HG03442 (cell line): ENCODE results near the gene APOA4.

ENCODE experiments used
- ATAC-seq: cut with Tn5 transposase; IDR thresholded peaks from one replicate; pipeline ENCODE4 v1.9.1; 2021; ENCODE audit warnings: mild to moderate bottlenecking, moderate library complexity; ENCODE audit not compliant: unreplicated experiment

The APOA4 gene

DNA sequence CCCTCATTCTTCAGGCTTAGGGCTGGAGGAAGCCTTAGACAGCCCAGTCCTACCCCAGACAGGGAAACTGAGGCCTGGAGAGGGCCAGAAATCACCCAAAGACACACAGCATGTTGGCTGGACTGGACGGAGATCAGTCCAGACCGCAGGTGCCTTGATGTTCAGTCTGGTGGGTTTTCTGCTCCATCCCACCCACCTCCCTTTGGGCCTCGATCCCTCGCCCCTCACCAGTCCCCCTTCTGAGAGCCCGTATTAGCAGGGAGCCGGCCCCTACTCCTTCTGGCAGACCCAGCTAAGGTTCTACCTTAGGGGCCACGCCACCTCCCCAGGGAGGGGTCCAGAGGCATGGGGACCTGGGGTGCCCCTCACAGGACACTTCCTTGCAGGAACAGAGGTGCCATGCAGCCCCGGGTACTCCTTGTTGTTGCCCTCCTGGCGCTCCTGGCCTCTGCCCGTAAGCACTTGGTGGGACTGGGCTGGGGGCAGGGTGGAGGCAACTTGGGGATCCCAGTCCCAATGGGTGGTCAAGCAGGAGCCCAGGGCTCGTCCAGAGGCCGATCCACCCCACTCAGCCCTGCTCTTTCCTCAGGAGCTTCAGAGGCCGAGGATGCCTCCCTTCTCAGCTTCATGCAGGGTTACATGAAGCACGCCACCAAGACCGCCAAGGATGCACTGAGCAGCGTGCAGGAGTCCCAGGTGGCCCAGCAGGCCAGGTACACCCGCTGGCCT is 7.2 kb upstream of the APOA4 start:
- no peak for ATAC-seq

DNA sequence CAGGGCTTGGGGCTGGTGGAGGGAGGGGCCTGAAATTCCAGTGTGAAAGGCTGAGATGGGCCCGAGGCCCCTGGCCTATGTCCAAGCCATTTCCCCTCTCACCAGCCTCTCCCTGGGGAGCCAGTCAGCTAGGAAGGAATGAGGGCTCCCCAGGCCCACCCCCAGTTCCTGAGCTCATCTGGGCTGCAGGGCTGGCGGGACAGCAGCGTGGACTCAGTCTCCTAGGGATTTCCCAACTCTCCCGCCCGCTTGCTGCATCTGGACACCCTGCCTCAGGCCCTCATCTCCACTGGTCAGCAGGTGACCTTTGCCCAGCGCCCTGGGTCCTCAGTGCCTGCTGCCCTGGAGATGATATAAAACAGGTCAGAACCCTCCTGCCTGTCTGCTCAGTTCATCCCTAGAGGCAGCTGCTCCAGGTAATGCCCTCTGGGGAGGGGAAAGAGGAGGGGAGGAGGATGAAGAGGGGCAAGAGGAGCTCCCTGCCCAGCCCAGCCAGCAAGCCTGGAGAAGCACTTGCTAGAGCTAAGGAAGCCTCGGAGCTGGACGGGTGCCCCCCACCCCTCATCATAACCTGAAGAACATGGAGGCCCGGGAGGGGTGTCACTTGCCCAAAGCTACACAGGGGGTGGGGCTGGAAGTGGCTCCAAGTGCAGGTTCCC is 6.5 kb upstream of the APOA4 start, which contains the start of gene APOC3:
TSS of gene APOC3 (plus strand) at position 383 of the 659 bp plus-strand sequence. CDS start 676 bp downstream, outside the sequence.
- no peak for ATAC-seq

DNA sequence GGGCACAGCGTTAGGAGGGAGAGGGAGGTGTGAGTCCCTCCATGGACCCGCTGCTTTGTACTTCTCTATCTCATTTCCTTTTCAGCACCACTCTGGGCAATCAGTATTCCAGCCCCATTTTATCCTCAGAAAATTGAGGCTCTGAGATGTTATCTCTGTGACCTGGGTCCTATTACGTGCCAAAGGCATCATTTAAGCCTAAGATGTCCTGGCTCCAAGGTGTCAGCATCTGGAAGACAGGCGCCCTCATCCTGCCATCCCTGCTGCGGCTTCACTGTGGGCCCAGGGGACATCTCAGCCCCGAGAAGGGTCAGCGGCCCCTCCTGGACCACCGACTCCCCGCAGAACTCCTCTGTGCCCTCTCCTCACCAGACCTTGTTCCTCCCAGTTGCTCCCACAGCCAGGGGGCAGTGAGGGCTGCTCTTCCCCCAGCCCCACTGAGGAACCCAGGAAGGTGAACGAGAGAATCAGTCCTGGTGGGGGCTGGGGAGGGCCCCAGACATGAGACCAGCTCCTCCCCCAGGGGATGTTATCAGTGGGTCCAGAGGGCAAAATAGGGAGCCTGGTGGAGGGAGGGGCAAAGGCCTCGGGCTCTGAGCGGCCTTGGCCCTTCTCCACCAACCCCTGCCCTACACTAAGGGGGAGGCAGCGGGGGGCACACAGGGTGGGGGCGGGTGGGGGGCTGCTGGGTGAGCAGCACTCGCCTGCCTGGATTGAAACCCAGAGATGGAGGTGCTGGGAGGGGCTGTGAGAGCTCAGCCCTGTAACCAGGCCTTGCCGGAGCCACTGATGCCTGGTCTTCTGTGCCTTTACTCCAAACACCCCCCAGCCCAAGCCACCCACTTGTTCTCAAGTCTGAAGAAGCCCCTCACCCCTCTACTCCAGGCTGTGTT is 5.8 kb upstream of the APOA4 start:
- ATAC-seq, result no peak

DNA sequence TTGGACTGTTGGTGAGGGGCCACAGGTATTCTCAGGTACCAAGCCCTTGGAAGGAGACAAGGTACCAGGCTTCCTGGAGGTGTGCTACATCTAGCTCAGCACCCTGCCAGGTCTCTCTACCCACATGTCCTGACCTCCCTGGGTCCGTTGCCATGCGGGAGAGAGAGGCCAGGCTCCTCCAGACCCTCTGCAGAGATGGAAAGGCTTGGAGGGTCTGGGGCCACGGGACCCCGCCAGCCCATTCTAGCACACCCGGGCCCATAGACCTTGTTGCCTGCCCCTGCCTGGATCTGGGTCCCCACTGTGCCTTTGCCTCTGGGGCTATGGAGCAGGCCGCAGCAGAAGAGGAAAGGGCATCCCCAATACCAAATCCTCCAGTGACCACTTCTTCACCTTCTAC is 4.4 kb upstream of the APOA4 start:
- no peak for ATAC-seq

DNA sequence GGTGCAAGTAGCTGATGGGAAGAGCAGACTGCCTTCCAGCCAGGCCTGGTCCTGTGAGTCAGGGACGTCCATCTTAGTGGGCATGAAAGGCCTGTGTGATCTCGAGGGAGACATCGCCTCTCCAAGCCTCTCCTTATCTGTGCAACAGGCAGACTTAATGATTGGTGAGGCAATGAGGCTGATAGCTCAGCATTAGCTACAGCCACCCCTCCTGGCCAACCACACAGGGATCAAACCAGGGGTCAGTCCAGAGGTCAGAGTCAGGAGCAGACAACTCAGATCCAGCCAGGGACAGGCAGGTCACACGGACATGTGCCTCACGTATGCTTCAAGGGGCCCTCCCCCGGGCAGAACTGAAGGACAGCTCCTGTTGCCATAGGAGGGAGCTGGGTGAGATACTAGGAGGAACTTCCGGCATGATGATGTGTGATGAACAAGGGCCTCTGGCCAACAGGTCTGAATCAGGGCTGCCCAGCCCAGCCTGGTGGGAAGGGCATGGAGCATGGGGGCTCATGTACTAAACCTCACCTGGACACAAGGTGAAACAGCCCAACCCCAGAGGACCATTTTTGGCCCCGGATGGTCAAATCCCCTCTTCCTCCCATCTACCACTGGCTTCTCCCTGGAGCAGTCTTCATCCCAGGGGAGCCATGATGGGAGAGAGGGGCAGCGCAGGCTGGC is 3.8 kb upstream of the APOA4 start:
- no peak for ATAC-seq

DNA sequence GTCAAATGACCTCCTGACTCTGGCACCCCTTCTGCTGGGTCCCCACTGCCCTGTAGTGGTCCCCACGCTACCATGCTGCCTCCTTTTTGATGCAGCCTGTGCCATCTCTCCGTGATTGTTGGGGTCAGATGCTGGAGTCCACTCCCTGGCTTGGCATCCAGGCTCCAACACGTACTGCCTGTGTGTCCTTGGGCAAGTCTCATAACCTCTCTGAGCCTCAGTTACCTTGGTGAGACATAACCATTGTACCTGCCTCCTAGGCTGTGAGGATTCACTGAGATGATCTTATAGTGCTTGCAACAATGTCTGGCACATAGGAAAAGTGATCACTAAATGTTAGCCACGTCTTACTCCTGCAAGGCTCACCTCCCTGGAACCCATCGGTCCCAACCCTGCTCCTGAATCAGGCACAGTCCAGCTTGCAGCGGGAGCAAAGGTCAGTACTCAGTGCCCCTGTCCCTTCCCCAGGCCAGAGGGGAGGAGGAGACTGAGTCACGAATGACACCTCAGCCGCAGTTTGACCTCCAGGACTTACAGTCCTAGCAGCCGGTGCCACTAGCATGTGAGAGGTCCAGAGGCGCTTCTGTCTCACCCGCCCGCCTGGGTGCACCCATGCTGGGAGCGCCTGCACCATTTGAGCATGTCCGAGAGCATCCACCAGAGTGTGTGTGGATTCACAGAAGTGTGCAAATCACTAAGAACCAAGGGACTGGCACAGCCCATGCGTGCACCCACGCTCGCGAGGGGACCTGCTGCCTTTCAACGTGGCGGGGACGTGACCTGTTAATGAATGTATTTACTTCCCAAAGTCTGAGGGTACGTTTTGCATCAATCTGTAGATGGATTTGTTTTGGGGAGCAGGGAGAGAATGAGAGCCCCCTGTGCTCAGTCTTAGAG is 3.0 kb upstream of the APOA4 start:
- no peak for ATAC-seq

DNA sequence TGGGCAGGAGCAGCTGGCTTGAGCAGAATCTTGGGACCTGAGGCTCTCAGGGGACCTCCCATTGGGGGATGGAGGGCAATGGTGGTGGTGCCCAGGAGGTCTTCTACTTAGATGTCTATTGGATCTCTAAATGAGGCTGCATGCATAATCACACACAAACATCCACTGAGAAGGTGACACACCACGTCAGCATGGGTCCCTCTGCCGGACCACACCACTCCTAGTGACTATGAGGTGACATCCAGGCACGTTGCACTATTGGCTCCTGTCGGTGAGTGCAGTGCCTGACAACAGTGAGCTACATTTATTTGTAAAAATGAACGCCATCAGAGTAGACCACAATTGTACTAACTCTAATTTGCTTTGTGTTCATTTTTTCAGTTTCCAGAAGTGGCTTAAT is 2.3 kb upstream of the APOA4 start:
- ATAC-seq, result no peak

DNA sequence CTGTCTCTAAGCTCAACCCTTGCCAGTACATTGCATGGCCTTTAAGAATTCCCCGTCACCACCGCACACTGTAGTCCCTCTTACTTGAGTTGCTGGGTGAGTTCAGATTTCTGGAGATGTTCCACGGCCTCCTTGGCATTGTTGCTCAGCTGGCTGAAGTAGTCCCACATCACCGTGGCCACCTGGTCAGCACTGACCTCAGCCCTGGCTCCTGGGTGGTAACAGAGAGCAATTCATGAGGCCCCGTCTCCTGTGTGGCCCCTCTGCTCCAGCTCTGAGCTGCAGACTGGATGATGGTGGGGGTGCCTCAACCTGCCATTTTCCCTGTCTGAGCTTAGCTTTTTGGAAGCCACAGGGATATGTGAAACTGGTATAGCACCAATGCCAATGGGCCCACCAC is 529 bp downstream of the APOA4 start:
- ATAC-seq, result no peak

DNA sequence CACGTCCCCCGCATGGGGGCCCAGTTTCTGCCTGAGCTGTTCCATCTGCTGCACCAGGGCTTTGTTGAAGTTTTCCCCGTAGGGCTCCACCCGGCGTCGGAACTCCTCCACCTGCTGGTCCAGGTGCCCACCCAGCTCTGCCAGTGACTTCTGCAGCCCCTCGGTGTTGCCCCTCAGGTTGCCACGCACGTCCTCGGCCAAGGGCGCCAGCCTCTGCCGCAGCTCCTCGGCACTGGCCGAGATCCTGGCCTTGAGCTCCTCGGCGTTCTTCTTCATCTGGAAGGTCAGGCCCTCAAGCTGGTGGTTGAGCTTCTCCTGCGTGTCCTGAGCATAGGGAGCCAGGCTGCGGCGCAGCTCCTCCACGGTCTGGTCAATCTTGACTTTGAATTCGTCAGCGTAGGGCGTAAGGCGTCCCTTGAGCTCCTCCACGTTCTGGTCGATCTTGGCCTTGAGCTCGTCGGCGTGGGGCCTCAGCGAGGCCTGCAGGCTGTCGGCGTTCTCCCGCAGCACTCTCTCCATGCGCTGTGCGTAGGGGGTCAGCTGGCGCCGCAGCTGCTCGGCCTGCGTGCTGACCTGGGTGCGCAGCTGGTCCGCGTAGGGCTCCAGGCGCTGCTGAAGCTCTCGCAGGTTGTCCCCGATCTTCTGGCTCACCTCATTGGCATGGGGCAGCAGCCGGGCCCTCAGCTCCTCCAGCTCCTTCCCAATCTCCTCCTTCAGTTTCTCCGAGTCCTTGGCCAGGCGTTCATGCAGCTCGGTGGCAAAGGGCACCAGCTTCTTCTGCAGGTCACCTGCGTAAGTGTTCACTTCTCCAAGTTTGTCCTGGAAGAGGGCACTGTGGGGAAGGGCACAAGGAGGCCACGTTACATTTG is 1.8 kb downstream of the APOA4 start:
- ATAC-seq, result no peak

DNA sequence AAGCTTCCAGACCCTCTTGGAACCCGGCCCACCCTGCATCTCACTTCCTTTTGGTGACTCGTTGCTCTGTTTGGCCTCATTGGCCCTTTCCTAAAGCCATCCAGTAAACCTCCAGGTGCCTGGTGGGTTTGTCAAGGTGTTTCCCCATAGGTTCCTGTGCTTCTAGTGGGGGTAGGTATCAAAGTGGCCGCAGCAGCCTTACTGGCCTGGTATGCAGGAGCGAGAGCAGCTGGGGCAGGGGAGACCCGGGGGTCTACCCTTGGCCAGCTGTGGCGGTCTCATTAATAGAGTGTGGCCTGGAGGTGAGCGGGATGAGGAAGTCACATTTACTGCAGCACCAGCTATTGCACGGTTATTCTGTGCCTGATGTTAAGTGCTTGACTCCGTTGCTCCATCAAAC is 4.1 kb downstream of the APOA4 start:
- no peak for ATAC-seq

DNA sequence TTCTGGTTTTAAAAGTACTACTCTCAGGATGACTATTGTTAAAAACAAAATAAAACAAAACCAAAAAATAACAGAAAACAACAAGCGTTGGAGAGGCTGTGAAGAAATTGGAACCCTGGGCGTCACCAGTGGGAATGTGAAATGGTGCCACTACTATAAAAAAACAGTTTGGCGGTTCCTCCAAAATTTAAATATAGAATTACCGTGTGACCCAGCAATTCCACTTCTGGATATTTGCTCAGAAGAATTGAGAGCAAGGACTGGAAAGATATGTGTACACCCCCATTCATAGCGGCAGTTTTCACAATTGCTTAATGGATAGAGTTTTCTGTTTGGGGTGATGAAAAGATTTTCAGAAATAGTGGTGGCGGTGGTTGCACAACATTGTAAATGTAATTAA is 8.6 kb downstream of the APOA4 start:
- no peak for ATAC-seq

DNA sequence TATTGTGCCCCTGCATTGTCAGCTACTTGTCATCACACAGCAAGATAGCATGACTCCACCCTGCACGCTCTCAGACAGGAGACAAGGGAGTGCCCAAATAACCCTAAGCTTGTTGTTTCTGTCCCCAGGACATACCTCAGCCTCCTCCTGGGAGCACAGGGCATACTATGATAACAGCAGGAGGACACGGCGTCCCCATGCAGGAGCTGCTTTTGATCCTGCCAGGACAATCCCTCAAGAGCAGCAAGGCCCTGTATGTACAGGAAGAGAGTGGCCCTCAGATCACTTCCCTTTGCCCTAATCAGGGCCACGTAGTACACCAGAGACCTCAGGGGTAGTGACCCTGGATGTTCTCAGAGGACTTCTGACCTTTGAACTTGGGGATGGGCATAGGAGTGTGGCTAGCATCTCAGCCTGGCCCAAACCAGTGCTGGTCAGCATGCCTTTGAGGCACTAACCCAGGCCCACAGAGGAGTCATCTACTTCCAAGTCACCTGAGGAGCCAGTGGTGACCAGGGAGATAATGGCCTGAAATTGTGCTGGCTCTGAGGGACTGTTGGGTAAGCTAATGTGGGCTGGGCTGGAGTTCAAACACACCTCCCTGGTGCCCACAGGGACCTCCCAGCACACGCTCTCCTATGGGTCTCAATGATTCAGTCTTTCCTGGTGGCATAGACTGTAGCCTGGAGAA is 9.2 kb downstream of the APOA4 start:
- no peak for ATAC-seq

DNA sequence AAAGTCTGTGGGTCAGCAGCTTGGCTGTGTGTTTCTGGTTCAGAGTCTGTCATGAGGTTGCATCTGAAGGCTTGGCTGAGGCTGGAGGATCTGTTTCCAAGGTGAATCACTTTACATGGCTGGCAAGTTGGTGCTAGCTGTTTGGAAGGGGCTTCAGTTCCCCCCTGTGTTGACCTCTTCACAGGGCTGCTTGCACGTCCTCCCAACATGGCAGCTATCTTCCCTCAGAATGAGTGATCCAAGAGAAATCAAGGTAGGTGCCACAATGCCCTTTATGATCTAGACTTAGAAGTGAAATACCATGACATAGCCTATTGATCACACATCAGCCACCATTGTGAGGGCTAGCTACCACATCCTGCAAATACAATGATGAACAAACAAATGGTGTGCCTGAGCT is 9.9 kb downstream of the APOA4 start:
- no peak for ATAC-seq

DNA sequence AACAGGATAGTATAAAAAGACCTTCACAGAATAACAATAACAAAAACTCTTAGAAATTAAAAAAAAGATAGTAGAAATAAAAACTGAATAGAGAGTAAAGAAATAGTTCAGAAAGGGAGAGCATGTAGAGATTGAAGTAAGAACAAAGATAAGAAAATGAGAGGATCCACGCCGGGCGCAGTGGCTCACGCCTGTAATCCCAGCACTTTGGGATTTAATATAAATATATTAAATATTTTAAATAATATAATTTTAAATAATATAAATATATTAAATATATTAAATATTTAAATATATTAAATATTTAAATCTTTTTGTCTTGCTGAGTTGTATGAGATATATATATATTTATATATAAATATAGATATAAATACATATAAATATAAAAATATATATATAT is 11.0 kb downstream of the APOA4 start:
- no peak for ATAC-seq

DNA sequence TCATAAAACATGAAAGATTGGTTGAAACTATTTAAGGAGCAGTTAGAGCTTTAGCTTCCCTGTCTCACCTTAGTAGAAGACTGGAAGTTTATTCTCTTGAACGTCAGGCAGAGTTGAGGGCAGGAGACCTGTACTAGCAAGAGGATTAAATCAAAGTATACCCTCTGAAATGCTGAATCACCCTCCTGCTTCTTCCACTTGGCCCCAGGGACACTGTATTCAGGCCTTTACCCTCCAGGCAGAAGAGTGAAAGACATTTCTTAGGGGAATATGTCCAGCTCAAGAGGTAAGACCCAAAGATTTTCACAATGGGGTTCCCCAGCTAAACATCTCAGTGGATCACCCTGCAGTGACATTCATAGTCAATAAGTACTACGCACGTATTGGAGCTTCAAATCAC is 11.9 kb downstream of the APOA4 start:
- no peak for ATAC-seq

DNA sequence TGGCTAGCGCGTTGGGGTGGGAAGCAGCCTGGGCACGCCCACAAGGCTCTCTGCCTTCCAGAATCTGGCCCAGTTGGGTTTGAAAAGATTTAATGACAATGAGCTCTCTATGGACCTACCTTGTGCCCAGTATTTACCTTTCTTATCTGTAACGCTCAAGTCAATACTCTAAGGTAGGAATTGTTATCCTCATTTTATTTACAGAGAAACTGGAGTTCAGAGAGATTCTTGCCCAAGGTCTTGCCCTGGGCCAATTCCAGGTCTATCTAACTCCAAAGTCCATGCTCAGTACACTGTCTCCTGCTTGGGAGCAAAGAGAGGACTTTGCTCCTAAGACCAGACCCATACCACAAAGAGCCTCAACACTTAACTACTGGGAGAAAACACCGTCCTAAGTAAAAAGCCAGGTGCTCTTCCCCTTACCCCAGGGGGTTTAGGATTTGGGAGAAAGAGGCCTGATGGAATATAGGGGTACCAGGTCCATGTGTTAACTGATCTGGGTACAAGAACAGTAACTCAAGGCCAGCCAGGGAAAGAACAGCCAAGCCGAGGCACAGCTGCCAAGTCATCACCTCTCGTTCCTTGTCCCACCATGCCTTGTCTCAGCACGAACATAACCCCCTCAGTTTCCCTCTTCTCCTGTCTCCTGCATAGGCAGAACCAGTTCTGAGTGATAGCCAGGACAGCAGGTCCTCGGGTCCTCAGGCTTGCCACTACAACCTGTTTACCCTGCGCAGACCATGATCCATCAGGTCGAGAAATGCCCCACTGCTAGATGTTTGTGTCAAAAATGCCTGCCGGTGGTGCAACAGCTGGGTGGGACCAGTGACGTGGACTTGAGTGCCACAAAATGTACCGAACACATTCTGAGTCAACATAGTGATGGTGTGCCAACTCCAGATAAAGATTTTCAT is 14.6 kb downstream of the APOA4 start:
- no peak for ATAC-seq

DNA sequence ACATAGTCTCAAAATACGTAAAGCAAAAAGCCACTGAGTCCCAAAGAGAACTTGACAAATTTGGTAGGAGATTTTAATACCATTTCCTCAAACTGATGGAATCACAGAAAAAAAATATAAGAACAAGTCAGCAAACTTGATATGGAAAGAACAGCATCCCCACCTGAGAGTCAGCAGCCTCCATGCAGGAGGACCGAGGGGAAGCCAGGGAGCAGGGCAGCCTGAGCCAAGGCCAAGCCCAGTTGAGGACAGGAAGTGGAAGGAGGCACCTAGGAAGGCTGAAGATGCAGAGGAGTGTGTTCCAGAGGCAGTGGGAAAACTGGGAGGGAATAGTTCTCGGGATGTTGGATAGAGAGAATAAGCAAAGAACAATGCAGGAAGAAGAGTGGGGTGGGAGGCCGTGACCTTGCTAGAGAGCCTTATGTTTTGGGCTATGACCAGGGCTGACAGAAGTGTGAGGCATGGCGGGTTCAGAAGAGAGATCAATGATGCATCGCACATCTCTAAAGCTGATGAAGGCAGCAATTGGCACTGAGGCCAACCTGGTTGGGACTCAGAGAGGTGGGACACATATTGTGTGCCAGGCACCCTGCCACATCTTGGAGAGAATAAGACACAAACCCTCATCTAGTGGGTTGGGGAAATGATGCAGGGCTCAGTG is 15.4 kb downstream of the APOA4 start:
- no peak for ATAC-seq
